Measurements from ENCODE around the gene RAB3GAP1. TPM values are rescaled to one million over a fixed set of nuclear protein-coding genes. Genes with fewer than 3 reads are reported as not detected.

Gene RAB3GAP1
- total RNA-seq, 1 experiment from 2014 or later: 38.6 TPM

DNA sequence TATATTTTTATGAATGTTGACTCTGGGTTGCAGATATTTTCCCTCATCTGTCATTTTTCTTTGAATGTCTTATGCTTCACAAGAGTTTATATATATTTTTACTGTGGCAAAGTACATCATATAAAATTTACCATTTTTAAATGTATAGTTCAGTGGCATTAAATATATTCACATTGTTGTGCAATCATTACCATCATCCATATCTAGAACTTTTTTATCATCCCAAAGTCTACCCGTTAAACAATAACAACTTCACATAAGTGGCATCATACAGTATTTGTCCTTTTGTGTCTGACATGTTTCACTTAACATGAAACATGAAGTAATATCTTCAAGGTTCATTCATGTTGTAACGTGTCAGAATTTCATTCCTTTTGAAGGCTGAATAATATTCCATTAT, 24.5 kb downstream of the RAB3GAP1 start:
- no peak overlapping the region for H3K4me3 ChIP-seq (ENCODE audit: low read depth in 2 of 2, low read length in 2 of 2)
- intact Hi-C loops (cut with micrococcal nuclease; ENCODE audit: unreplicated experiment): no loop called here
- H3K36me3 ChIP-seq (ENCODE audit: control insufficient read depth, insufficient read depth, low read length): no peaks in the 10 kb centered on the region
- H3K9me3 ChIP-seq (ENCODE audit: control insufficient read depth, insufficient read depth, low read depth, low read length): peaks cover 12% of the 10 kb centered on the region; the same call in 1 of the 2 replicates
- ChIA-PET CTCF (no interaction called here), POLR2A (no interaction called here)
- in situ Hi-C loops (cut with HindIII; ENCODE audit: low pct_unique_long_range_greater_than_20kb, low sequenced_read_pairs): no loop called here
- no peaks in the 10 kb centered on the region for H3K4me1 ChIP-seq (ENCODE audit: control insufficient read depth, insufficient read depth, low read length)
- no peak for TF ChIP-seq POLR2AphosphoS5 (IDR thresholded peaks at IDR 0.05; ENCODE audit: low read depth, low read length)
- TF ChIP-seq, protein P1, sequence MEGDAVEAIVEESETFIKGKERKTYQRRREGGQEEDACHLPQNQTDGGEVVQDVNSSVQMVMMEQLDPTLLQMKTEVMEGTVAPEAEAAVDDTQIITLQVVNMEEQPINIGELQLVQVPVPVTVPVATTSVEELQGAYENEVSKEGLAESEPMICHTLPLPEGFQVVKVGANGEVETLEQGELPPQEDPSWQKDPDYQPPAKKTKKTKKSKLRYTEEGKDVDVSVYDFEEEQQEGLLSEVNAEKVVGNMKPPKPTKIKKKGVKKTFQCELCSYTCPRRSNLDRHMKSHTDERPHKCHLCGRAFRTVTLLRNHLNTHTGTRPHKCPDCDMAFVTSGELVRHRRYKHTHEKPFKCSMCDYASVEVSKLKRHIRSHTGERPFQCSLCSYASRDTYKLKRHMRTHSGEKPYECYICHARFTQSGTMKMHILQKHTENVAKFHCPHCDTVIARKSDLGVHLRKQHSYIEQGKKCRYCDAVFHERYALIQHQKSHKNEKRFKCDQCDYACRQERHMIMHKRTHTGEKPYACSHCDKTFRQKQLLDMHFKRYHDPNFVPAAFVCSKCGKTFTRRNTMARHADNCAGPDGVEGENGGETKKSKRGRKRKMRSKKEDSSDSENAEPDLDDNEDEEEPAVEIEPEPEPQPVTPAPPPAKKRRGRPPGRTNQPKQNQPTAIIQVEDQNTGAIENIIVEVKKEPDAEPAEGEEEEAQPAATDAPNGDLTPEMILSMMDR (IDR thresholded peaks at IDR 0.05): no peak
- TF ChIP-seq, protein P2, sequence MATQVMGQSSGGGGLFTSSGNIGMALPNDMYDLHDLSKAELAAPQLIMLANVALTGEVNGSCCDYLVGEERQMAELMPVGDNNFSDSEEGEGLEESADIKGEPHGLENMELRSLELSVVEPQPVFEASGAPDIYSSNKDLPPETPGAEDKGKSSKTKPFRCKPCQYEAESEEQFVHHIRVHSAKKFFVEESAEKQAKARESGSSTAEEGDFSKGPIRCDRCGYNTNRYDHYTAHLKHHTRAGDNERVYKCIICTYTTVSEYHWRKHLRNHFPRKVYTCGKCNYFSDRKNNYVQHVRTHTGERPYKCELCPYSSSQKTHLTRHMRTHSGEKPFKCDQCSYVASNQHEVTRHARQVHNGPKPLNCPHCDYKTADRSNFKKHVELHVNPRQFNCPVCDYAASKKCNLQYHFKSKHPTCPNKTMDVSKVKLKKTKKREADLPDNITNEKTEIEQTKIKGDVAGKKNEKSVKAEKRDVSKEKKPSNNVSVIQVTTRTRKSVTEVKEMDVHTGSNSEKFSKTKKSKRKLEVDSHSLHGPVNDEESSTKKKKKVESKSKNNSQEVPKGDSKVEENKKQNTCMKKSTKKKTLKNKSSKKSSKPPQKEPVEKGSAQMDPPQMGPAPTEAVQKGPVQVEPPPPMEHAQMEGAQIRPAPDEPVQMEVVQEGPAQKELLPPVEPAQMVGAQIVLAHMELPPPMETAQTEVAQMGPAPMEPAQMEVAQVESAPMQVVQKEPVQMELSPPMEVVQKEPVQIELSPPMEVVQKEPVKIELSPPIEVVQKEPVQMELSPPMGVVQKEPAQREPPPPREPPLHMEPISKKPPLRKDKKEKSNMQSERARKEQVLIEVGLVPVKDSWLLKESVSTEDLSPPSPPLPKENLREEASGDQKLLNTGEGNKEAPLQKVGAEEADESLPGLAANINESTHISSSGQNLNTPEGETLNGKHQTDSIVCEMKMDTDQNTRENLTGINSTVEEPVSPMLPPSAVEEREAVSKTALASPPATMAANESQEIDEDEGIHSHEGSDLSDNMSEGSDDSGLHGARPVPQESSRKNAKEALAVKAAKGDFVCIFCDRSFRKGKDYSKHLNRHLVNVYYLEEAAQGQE (IDR thresholded peaks at IDR 0.05; ENCODE audit: insufficient read depth in 1 of 2, low read depth in 2 of 2, low read length in 1 of 2): no peak
- H3K27me3 ChIP-seq (ENCODE audit: control insufficient read depth, insufficient read depth, low read length): no peaks in the 10 kb centered on the region
- H3K27ac ChIP-seq (ENCODE audit: low read length): no peak overlapping the region
- BruUV-seq (replicated peaks): no TSS peak
- ATAC-seq (no peak), DNase-seq (ENCODE audit: low read depth, low spot score) (no peak)

DNA sequence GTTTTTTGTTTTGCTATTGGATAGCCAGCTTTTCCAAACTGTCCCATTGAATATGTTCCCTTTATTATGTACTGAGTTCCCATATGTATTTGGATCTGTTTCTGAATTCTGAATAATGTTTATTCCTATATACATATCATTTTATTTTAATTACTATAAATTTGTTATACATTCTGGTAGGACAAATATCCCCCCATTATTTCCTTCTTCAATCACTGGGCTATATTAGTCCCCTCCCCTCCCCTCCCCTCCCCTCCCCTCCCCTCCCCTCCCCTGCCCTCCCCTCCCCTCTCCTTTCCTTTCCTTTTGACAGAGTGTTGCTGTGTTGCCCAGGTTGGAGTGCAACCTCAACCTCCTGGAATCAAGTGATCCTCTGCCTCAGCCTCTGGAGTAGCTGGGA, 26.3 kb downstream of the RAB3GAP1 start:
- in situ Hi-C loops (cut with HindIII; ENCODE audit: low pct_unique_long_range_greater_than_20kb, low sequenced_read_pairs): no loop called here
- intact Hi-C loops (cut with micrococcal nuclease; ENCODE audit: unreplicated experiment): no loop called here
- no TSS peak for BruUV-seq (replicated peaks)
- H3K27ac ChIP-seq (ENCODE audit: low read length): no peak overlapping the region
- ATAC-seq: no peak
- CTCF ChIA-PET: no interaction called here
- H3K27me3 ChIP-seq (ENCODE audit: control insufficient read depth, insufficient read depth, low read length): no peaks in the 10 kb centered on the region
- H3K9me3 ChIP-seq (ENCODE audit: control insufficient read depth, insufficient read depth, low read depth, low read length): no peaks in the 10 kb centered on the region
- H3K36me3 ChIP-seq (ENCODE audit: control insufficient read depth, insufficient read depth, low read length): no peaks in the 10 kb centered on the region
- no peaks in the 10 kb centered on the region for H3K4me1 ChIP-seq (ENCODE audit: control insufficient read depth, insufficient read depth, low read length)
- POLR2A ChIA-PET: no interaction called here
- no peak overlapping the region for H3K4me3 ChIP-seq (ENCODE audit: low read depth in 2 of 2, low read length in 2 of 2)
- TF ChIP-seq, protein P2 (IDR thresholded peaks at IDR 0.05; ENCODE audit: insufficient read depth in 1 of 2, low read depth in 2 of 2, low read length in 1 of 2): no peak
- TF ChIP-seq TCF7L2 (IDR thresholded peaks at IDR 0.05; ENCODE audit: low read depth, low read length) (no peak), POLR2AphosphoS5 (IDR thresholded peaks at IDR 0.05; ENCODE audit: low read depth, low read length) (no peak), SIN3A (IDR thresholded peaks at IDR 0.05; ENCODE audit: borderline replicate concordance, insufficient read depth, low read depth, low read length) (no peak)
- TF ChIP-seq, protein P1 (IDR thresholded peaks at IDR 0.05): no peak
- DNase-seq (ENCODE audit: low read depth, low spot score): no peak
